C4-2B (cell line): ENCODE measurements around the gene SMOC2.

ENCODE experiments used
- H3K27ac ChIP-seq: fragments of 450-650 bp; 2 replicates; pipeline ENCODE4 v1.5.1; 2017
- CTCF ChIP-seq: fragments of 450-650 bp; conservative IDR thresholded peaks from 2 replicates; pipeline ENCODE4 v1.5.1; 2017; ENCODE audit warnings: mild to moderate bottlenecking
- ZFX ChIP-seq: fragments of 450-650 bp; IDR thresholded peaks from 2 replicates; pipeline ENCODE4 v1.6.1; 2017

SMOC2 gene

GRCh38 chr6:168583126-168583525, 142.1 kb downstream of the SMOC2 start:
- no peak for TF ChIP-seq ZFX
- no peak for TF ChIP-seq CTCF
- H3K27ac ChIP-seq: no peak overlapping the region

- TF ChIP-seq CTCF (no peak), ZFX (no peak)
- H3K27ac ChIP-seq: no peak overlapping the region
These were observed 142.8 kb downstream of the SMOC2 start for GRCh38 chr6:168583821-168584220.

- no peak overlapping the region for H3K27ac ChIP-seq
These were observed 143.3 kb downstream of the SMOC2 start for GRCh38 chr6:168584249-168584648.

GRCh38 chr6:168584671-168585070, 143.7 kb downstream of the SMOC2 start:
- TF ChIP-seq CTCF (no peak), ZFX (no peak)
- H3K27ac ChIP-seq: no peak overlapping the region

More at GRCh38 chr6:168584249-168584648, 143.3 kb downstream of the SMOC2 start:
- no peak for TF ChIP-seq ZFX
- no peak for TF ChIP-seq CTCF

GRCh38 chr6:168585441-168585840, 144.5 kb downstream of the SMOC2 start:
- no peak for TF ChIP-seq ZFX
- no peak for TF ChIP-seq CTCF
- no peak overlapping the region for H3K27ac ChIP-seq

GRCh38 chr6:168589275-168589674, 148.3 kb downstream of the SMOC2 start:
- no peak for TF ChIP-seq ZFX
- no peak overlapping the region for H3K27ac ChIP-seq

- TF ChIP-seq ZFX: no peak
- no peak for TF ChIP-seq CTCF
- no peak overlapping the region for H3K27ac ChIP-seq
These were observed 149.4 kb downstream of the SMOC2 start for GRCh38 chr6:168590406-168590805.

- H3K27ac ChIP-seq: no peak overlapping the region
- TF ChIP-seq ZFX (no peak), CTCF (no peak)
These were observed 155.4 kb downstream of the SMOC2 start for GRCh38 chr6:168596344-168596743.
